GM19193 (cell line): ENCODE results near the gene PDE1C.

Experiments used
- POLR2A ChIP-seq: IDR thresholded peaks from 4 replicates; pipeline ENCODE4 v1.6.1; 2011; ENCODE audit not compliant: insufficient read depth, insufficient read length; ENCODE audit errors: extremely low read depth

Gene PDE1C

DNA sequence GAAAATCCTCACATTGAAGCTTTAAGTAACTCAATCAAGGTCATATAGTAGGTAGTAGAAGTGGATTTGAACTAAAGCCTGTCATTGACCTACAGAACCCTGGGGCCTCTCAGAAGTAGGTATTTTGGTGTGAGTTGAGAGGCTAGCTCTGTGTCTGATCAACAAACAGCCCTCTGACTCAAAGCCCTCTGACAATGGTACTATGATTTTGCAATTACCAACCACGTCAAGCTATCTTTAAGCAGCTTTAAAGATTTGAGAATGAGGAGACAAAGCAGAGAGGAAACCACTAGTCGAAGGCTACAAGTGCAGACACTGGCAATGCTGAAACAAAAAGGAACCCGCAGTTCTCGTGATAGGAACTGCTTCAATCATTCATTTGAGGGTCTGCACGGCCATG is 19.0 kb upstream of the PDE1C start:
- no peak for TF ChIP-seq POLR2A

DNA sequence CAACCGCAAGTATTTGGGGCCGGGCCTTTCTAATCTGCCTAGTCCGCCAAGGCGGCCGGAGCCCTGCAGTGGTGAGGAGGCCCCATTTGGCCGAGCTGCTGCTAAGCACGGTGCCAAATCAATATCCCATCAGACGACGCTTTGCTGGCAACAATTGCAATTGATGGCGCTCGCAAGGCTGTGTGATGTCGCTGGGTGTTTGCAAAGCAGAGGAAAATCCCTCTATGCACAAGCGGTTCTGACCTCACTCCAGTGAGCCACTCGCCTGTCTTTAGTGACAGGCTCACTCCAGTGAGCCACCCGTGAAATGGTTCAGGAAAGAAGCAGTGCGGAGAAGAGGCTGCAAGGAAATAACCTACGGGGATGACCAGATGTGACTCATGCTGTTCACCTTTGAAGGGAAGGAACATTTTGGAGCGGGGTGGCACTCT is 18.3 kb upstream of the PDE1C start:
- TF ChIP-seq POLR2A = no peak

DNA sequence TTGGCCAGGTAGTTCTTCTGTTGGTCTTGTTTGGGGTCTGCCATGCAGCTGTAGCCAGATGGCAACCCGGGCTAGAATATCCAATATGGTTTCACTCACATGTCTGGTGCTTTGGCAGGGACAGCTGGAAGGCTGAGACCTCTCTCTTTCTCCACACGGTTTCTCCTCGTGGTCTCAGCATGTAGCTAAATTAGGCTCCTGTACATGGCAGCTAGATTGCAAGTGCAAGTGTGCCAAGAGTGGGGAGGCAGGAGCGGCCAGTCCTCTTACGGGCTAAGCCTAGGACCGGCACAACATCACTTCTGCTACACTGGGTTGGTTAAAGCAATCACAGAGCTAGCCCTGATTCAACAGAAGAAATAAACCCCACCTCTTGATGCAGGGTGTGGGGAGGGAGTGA is 9.3 kb upstream of the PDE1C start:
- TF ChIP-seq POLR2A = no peak

DNA sequence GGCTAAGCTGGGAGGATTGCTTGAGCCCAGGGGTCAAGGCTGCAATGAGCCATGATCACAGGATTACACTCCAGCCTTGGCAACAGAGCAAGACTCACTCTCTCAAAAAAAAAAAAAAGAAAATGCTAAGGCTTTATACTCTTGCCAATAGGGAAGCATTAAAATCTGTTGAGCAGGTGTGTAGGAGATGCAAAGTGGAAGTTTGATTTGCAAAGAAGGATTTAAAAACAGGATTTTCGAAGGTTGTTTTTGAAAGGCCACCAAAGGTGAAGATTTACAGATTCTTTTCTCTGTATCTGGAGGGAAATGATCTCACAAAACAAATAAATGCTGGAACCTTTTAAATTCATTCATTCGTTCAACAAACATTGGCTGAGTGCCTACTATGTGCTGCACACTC is 8.6 kb upstream of the PDE1C start:
- no peak for TF ChIP-seq POLR2A

DNA sequence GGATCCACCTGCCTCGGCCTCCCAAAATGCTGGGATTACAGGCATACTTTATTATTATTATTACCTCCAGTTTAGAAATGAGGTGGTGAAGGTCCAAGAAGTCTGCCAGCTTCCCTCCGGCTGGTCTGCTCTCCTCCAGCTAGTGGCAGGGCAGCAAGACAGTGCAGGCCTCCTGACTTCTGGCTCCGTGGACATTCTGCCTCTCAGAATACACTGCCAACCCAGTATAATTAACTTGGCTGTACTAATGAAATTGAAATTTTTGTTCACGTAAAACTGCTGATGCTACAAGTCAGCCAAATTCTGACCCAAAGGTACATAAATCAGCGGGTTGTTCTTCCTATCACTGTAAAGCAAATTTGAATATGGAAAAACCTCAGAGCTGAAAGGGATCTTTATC is 7.6 kb upstream of the PDE1C start:
- no peak for TF ChIP-seq POLR2A

DNA sequence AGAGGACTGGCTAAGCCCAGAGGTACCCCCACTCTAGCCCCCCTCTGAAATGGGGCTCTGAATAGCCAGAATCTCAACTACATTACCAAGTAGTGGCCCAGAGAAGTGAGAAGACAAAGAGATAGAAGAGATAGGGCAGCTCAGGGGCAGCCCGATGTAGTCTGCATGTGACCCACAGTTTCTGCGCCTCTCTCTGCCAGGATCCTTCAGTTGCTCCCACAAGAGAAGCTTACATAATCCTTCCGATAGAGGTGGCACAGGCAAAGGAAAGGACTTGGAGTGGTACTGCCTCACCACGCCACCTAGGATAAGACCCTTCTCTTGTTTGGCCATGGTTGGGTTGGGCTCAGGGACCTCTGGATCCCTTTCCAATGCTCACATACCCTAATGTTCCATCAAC is 5.4 kb upstream of the PDE1C start:
- no peak for TF ChIP-seq POLR2A

DNA sequence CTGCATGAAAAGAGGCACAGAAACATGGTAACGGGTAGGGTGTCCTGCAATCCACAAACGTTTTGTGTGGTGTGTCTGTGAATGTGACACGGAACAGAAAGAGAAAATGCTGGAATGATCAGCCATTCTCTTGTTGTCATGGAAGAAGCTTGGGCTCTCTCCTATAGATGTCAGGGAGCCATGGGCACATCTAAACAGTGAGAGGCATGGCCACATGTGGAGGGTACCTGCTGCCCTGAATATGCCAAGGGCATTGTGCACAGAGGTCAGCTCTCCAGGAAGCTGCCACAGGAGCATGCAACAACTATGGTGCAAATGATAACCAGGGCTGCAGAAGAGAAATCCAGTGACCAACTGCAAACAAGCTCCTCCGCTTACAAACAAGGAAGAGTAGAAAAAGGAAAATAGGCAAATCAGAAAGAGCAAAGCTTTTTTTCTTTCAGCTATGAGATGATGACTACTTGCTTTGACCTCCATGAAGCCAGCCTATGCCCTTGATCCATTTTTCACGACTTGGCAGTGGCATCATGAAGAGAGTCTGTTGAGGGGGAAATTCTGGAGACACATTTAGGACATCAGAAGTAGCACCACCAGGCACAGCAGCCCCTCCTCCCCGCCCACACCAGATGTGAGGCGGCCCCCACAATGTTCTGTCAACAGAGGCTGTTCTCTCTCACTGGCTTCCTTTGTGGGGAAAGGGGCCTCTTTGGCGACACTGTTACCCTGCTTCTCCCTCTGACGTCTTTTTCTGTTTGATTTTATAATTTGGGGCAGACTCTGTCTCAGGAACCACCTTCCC is 4.8 kb upstream of the PDE1C start:
- TF ChIP-seq POLR2A = no peak

DNA sequence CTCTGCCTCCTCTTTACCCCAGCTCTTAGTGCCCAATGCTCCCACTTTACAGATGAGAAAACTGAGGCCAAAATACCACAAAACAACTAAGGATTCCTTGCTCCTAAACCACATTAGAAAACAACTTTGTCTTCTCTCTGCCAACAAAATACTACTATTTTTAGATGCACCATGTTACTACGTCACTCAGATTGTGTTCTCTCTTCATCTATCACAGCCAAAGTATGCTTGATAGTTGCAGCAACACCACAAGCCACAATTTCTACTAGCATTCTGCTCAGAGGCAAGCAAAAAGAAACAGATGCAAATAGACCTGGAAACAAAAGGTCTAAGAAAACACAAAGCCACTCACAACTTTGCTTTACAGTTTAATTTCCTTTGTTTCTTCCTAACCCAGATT is 3.3 kb upstream of the PDE1C start:
- no peak for TF ChIP-seq POLR2A

DNA sequence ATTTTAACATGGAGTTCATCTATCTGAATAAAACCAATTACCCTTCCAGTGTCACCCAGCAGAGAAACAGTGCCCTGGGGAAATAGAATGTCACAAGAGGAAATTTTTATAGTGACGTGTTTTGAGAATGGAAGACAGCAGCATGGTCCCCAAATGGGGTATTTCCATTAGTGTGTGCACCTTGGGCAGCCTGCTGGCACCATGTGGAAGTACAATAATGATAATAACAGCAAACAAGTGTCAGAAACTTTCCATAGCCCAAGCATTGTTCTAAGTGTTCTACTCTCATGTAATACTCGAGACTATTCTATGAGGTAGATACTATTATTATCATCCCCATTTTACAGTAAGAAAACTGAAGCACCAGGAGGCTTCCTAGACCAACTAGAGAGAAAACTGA is 2.2 kb upstream of the PDE1C start:
- no peak for TF ChIP-seq POLR2A

DNA sequence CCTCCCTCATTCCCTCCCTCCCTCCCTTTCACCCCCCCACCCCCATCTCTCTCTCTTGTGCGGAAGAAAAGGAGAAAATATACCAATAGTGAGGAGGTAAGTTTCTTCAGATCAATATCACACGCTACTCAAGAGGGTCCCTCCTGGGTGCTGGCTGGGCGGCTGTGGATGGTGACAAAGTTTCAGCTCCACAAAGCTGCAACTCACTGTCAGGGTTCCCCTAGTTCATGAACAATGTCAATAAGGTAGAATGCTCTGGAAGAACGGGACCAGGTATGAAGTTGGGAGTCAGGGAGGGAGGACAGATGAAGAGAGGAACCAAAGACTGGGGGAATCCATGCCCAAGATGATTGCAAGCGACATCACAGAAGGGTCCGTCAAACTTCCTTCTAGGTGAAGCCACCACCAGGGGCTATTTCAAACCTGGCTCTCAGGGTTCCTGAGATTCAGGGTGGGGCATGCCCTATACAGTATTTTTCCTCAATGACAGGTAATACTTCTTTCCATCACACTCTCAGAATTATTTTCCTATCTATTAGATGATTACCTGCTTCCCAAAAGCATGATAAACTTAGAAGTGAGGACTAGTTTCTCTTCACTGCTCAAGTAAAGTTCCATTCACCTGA is 1.4 kb upstream of the PDE1C start:
- TF ChIP-seq POLR2A = no peak

DNA sequence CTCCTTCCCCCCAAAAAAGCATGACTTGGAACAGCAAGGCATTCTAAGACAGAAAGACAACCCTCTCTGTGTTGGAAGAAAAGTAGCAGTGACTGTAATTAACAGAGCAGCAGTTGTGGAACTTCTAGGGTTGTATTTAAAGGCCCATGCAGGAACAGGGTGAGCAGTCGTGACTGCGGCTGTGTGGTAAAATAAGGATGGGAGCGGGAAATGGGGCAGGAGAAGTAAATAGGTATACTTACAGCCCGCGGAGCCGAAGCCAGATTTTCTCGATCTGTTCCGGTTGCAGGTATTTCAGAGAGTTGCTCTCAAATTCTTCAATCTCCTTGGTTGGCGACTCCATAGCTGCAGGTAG is 179 bp downstream of the PDE1C start:
- no peak for TF ChIP-seq POLR2A

DNA sequence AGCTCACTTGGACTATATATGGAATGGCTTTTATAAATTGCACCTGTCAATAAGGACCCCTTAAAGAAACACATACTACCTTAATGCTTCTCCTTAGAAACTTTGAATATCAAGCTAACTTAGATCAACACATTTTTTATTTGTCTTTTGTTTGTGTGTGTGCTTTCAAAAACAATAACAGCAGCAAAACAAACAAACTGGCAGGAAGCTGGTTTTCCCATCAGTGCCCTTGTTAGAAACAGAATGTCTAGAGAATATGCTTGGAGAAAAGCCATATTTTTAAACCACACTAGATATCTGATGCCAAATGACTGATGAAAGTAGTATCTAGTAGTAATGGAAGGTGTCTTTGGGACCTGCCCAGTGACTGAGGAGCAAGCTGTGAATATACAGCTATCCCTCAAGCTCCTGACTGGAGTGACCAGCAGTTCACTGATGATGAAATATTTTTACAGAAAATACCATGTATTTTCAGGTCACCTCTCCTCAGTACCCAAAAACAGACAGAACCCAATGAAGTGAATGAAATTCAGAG is 1.0 kb downstream of the PDE1C start:
- no peak for TF ChIP-seq POLR2A

DNA sequence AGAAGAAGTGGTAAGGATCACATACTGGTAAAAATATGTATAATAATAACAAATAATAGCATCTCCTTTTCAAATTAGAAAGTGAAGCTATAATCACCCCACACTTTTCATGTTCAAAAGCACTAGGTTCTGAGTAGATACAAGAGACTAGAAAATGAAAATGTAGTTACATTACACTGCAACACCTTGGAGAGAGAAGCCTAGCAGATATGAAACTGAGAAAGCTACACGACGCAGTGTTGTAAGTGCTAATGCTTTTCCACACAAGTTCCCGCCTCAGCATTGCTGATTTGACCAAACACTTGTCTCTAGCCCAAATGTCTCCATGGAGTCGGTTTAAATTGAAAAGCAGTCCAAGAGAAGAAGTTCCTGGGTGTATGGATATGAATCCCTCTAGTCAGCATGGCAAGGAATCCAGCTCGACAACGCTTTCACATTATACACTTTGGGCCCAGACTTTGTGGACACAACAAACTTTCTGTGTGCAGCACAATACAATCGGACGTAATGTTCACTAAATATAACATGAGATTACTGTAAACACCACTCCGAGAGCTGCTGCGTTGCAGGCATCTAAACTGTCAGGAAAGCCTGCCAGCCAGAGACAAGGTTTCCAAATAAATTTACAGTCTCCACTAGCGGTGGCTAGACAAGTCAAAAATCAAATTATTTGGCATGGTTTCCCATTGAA is 1.7 kb downstream of the PDE1C start:
- no peak for TF ChIP-seq POLR2A

DNA sequence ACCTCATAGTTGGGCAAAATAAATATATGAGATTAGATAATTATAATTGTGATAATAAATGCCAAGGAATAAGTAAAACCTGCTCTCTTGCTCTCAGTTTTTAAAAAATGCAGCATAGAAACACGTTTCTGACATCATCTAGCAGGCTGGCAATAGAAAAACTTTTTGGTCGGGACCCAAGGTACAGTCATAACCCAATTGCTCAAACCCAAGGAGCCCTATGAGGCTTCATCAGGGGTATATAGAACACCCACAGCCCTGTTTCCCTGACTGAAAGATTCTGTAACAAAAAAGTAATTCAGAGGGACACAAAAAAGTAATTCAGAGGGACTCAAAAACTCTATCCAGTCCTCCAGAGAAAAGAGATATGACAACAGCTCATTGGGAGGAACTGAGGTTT is 3.8 kb downstream of the PDE1C start:
- no peak for TF ChIP-seq POLR2A

DNA sequence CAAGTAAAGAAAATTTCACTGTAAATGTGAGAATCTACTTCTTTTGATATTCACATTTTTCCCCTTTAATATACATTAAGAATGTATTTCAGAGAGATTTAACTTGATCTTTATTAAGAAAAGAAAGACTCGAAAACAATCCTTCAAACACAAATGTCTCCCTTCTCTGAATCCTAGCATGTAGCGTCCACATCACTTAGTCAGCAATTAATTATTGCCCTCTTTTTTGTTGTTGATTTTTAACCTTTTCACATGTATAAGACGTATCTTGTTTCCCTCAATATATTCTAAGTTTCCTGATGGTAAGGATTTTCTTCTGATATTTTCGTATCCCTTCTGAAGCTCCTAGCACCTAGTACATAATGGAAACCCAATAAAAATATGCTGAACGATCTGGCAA is 6.6 kb downstream of the PDE1C start:
- TF ChIP-seq POLR2A = no peak

DNA sequence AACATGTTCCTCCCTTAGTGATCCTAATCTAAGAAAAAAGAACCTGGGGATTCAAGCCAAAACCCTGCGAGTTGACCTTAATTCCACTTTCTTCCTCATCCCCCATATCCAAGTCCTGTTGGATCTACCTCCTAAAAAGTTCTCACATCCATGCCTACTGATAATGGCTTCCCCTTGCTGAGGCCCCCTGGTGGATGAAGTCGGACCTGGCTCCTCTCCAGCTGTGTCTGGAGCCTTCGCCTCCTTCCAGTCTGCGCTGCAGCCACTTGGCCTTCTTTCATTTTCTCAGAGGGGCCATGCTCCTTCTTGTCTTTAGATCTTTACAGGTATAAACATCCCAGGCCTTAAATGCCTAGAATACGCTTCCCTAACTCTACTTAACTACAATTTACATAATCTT is 8.1 kb downstream of the PDE1C start:
- no peak for TF ChIP-seq POLR2A
